ENCODE results near the gene SYNPO. TPM values are rescaled to one million over a fixed set of nuclear protein-coding genes. Genes with fewer than 3 reads are reported as not detected.

Gene SYNPO, protein sequence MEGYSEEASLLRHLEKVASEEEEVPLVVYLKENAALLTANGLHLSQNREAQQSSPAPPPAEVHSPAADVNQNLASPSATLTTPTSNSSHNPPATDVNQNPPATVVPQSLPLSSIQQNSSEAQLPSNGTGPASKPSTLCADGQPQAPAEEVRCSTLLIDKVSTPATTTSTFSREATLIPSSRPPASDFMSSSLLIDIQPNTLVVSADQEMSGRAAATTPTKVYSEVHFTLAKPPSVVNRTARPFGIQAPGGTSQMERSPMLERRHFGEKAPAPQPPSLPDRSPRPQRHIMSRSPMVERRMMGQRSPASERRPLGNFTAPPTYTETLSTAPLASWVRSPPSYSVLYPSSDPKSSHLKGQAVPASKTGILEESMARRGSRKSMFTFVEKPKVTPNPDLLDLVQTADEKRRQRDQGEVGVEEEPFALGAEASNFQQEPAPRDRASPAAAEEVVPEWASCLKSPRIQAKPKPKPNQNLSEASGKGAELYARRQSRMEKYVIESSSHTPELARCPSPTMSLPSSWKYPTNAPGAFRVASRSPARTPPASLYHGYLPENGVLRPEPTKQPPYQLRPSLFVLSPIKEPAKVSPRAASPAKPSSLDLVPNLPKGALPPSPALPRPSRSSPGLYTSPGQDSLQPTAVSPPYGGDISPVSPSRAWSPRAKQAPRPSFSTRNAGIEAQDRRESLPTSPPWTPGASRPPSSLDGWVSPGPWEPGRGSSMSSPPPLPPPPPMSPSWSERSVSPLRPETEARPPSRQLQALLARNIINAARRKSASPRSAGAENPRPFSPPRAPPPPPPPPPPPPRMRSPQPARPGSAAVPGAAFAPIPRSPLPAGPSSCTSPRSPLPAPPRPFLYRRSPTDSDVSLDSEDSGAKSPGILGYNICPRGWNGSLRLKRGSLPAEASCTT
- 84.4 to 86.6 TPM (median 85.3 TPM) in 3 replicates for total RNA-seq

DNA sequence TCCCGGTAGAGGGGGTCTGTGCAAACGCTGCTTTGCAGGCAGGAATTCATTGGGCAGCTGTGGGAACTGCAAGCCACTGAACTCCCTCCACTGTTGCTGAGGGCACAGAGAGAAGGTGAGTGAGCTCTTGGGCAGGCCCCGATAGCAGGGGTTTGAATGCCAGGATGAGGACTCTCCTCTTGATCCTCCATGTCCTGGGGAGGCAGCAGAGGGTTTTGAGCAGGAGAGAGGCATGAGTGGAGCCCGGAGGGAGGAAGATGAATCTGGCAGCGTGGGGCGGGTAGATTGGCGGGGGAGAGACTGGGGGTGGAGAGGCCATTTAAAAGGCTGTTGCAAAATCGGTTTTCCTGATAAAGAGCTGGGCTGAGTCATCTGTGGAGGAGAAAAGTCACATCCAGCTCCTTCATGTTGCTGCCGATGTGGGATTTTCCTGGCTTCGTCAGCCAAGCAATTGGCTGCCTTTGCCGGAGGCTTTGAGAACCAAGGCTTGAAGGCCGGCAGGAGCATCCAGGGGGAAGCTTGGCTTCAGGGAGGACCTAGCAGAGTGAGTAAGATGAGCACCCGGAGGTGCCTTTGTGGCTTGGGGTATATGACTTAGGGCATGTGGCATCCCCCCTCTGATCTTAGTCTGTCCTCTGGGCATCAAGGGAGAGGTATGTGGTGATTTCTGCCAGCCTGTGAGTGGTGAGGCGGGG lies at the start of gene SYNPO:
TSS of gene SYNPO (plus strand) at position 350 of the 695 bp plus-strand sequence. CDS start 7,616 bp downstream, outside the sequence.
- H3K27me3 Mint-ChIP-seq (ENCODE audit: low read depth), result no peaks in the 10 kb centered on the region
- H3K9me3 Mint-ChIP-seq, result no peaks in the 10 kb centered on the region
- TF ChIP-seq, protein P1, sequence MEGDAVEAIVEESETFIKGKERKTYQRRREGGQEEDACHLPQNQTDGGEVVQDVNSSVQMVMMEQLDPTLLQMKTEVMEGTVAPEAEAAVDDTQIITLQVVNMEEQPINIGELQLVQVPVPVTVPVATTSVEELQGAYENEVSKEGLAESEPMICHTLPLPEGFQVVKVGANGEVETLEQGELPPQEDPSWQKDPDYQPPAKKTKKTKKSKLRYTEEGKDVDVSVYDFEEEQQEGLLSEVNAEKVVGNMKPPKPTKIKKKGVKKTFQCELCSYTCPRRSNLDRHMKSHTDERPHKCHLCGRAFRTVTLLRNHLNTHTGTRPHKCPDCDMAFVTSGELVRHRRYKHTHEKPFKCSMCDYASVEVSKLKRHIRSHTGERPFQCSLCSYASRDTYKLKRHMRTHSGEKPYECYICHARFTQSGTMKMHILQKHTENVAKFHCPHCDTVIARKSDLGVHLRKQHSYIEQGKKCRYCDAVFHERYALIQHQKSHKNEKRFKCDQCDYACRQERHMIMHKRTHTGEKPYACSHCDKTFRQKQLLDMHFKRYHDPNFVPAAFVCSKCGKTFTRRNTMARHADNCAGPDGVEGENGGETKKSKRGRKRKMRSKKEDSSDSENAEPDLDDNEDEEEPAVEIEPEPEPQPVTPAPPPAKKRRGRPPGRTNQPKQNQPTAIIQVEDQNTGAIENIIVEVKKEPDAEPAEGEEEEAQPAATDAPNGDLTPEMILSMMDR (IDR thresholded peaks at IDR 0.05; ENCODE audit: unreplicated experiment), result no peak
- peaks cover 92% of the 10 kb centered on the region for H3K4me1 Mint-ChIP-seq
- no peak for DNase-seq (ENCODE audit: low spot score in 2 of 2, unreplicated experiment in 2 of 2)
- no peaks in the 10 kb centered on the region for H3K36me3 Mint-ChIP-seq
- H3K27ac Mint-ChIP-seq, result peak within 1 kb of the TSS; percentile 95
- H3K4me3 Mint-ChIP-seq, result peak within 1 kb of the TSS; percentile 71

DNA sequence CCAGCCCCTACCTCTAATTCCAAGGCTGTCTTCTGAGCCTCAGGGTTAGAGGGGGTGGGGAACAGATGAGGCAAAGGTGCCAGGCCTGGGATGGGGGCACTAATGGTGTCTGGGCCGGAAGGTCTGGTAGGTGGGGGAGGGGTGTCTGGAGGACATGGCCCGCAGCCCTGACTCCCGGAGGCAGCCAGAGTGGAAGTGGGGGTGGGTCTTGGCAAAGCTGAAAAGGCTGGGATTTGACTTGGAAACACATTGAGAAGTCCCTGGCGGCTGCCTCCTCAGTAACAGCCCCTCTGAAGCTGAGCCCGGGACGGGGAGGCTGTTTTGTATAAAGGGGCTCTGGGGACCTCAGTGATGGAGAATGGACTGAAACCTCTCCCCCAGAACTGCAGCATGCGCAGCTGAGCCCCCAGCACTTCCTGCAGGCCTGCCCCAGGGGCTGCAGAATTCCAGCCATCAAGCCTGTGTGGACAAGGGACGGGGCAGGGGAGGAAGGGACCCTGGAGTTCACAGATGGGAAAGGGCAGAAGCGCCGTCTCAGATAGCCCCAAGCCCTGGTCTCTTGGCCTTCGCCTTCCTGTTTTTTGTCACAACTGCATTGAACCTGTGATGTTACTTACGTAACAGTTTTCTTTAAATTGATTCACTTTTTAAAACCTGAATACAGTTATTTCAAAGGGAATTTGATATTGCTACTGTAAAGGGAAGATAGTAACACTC lies 49.3 kb upstream of the SYNPO start:
- peaks cover 69% of the 10 kb centered on the region for H3K4me1 Mint-ChIP-seq
- no peak for DNase-seq (ENCODE audit: low spot score in 2 of 2, unreplicated experiment in 2 of 2)
- H3K4me3 Mint-ChIP-seq, result no peak overlapping the region
- no peaks in the 10 kb centered on the region for H3K9me3 Mint-ChIP-seq
- TF ChIP-seq, protein P1 (IDR thresholded peaks at IDR 0.05; ENCODE audit: unreplicated experiment), result no peak
- no peaks in the 10 kb centered on the region for H3K27me3 Mint-ChIP-seq (ENCODE audit: low read depth)
- H3K27ac Mint-ChIP-seq, result peak overlapping the region; percentile 93
- H3K36me3 Mint-ChIP-seq, result no peaks in the 10 kb centered on the region

DNA sequence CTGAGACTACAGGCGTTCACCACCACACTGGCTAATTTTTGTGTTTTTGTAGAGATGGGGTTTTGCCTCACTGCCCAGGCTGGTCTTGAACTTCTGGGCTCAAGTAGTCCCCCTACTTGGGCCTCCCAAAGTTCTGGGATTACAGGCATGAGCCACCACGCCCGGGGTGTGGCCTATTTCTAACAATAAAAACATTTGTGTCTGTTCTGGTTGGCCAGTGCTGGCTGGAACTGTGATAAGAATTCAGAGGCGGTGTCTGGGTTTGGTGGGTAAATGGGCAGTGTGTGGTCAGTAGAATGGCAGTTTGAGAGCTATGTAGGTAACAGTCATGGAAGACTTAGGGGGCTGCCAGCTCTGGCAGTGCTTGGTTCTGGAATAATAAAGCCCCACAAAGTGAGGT lies 46.9 kb upstream of the SYNPO start:
- Mint-ChIP-seq H3K36me3 (no peaks in the 10 kb centered on the region), H3K27ac (peak overlapping the region; percentile 97), H3K9me3 (no peaks in the 10 kb centered on the region), H3K4me3 (no peak overlapping the region), H3K27me3 (ENCODE audit: low read depth) (no peaks in the 10 kb centered on the region), H3K4me1 (peaks cover 80% of the 10 kb centered on the region)
- TF ChIP-seq, protein P1 (IDR thresholded peaks at IDR 0.05; ENCODE audit: unreplicated experiment), result no peak
- no peak for DNase-seq (ENCODE audit: low spot score in 2 of 2, unreplicated experiment in 2 of 2)

DNA sequence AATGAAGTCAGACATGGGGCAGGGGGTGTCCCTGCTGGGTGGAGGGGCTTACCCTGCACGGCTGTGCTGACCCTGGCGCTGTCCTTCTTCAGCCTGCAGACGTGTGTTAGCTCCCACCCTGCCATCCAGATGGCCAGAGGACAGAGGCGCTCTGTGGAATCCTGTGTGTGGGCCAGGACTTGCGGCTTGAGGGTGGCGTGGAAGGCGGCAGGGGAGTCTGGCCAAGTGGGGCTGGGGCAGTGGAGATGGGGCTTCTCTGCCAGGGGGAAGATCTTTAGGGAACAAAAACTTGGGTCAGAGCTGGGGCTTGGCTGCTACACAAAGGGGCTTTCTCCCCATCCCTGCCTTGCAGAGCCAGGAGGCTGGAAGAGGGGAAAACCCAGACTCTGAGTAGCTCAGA lies 46.5 kb upstream of the SYNPO start:
- no peaks in the 10 kb centered on the region for H3K27me3 Mint-ChIP-seq (ENCODE audit: low read depth)
- TF ChIP-seq, protein P1 (IDR thresholded peaks at IDR 0.05; ENCODE audit: unreplicated experiment), result no peak
- H3K4me3 Mint-ChIP-seq, result no peak overlapping the region
- no peaks in the 10 kb centered on the region for H3K36me3 Mint-ChIP-seq
- H3K4me1 Mint-ChIP-seq, result peaks cover 83% of the 10 kb centered on the region
- DNase-seq (ENCODE audit: low spot score in 2 of 2, unreplicated experiment in 2 of 2), result no peak
- peak overlapping the region; percentile 97 for H3K27ac Mint-ChIP-seq
- no peaks in the 10 kb centered on the region for H3K9me3 Mint-ChIP-seq
